H7 (cell line): ENCODE measurements around the gene HSD17B7. TPM values are rescaled to one million over a fixed set of nuclear protein-coding genes. Genes with fewer than 3 reads are reported as not detected.
A peak's percentile ranks its signal among the peaks of the same experiment; 100 is the strongest.

Experiments
- DNase-seq: peaks from one replicate; pipeline ENCODE4 v3.0.0; 2012
- H3K27me3 ChIP-seq: 2 replicates; pipeline ENCODE4 v1.6.0; 2011; ENCODE audit warnings: mild to moderate bottlenecking, low read length; ENCODE audit not compliant: control insufficient read depth, insufficient read depth
- H3K36me3 ChIP-seq: replicated peaks from 2 replicates; pipeline ENCODE4 v1.5.1; 2011; ENCODE audit warnings: low read length; ENCODE audit not compliant: control insufficient read depth, insufficient read depth
- H3K4me3 ChIP-seq: 2 replicates; pipeline ENCODE4 v1.5.1; 2011; ENCODE audit warnings: low read depth, mild to moderate bottlenecking, control low read depth, low read length, moderate library complexity; ENCODE audit not compliant: insufficient read depth
- total RNA-seq: library from RNA; depleted of rRNA; stranded (reverse); fragments of >200 nt; shearing (Covaris generic); gene quantifications from 2 replicates; pipeline ENCODE4 v1.2.3, GENCODE V29; 2014

HSD17B7 gene
- total RNA-seq, 1 experiment from 2014 or later, result 27.3 TPM

- H3K36me3 ChIP-seq, result no peaks in the 10 kb centered on the region
- no peak overlapping the region for H3K4me3 ChIP-seq
- peaks cover 1% of the 10 kb centered on the region; the same call in 1 of the 2 replicates for H3K27me3 ChIP-seq
- DNase-seq, result no peak
Measured at GRCh38 chr1:162832470-162832869, 42.0 kb downstream of the HSD17B7 start.

- no peak for DNase-seq
Measured at GRCh38 chr1:162835157-162835899, 44.8 kb downstream of the HSD17B7 start.

GRCh38 chr1:162838863-162839262 is 48.4 kb downstream of the HSD17B7 start:
- no peak overlapping the region for H3K4me3 ChIP-seq
- DNase-seq, result no peak
- no peaks in the 10 kb centered on the region for H3K36me3 ChIP-seq
- peaks cover 1% of the 10 kb centered on the region; the same call in 1 of the 2 replicates for H3K27me3 ChIP-seq

More at GRCh38 chr1:162835157-162835899, 44.8 kb downstream of the HSD17B7 start:
- Histone ChIP-seq H3K36me3 (no peaks in the 10 kb centered on the region), H3K4me3 (no peak overlapping the region), H3K27me3 (peaks cover 1% of the 10 kb centered on the region; the same call in 1 of the 2 replicates)

- Histone ChIP-seq H3K4me3 (no peak overlapping the region), H3K36me3 (no peaks in the 10 kb centered on the region), H3K27me3 (peaks cover under 1% of the 10 kb centered on the region; the same call in 1 of the 2 replicates)
- DNase-seq, result no peak
Measured at GRCh38 chr1:162840250-162840839, 49.8 kb downstream of the HSD17B7 start.

GRCh38 chr1:162844153-162844552 is 53.7 kb downstream of the HSD17B7 start:
- Histone ChIP-seq H3K27me3 (no peaks in the 10 kb centered on the region), H3K36me3 (no peaks in the 10 kb centered on the region), H3K4me3 (no peak overlapping the region)
- DNase-seq, result no peak

- Histone ChIP-seq H3K36me3 (no peaks in the 10 kb centered on the region), H3K27me3 (no peaks in the 10 kb centered on the region), H3K4me3 (no peak overlapping the region)
- DNase-seq, result no peak
Measured at GRCh38 chr1:162846256-162847212, 56.0 kb downstream of the HSD17B7 start.

- no peaks in the 10 kb centered on the region for H3K27me3 ChIP-seq
- no peaks in the 10 kb centered on the region for H3K36me3 ChIP-seq
- peak; percentile 68 for DNase-seq
- no peak overlapping the region for H3K4me3 ChIP-seq
Measured at GRCh38 chr1:162847839-162848453, 57.4 kb downstream of the HSD17B7 start.

GRCh38 chr1:162849711-162850110 is 59.2 kb downstream of the HSD17B7 start:
- DNase-seq, result no peak
- H3K36me3 ChIP-seq, result no peaks in the 10 kb centered on the region
- no peaks in the 10 kb centered on the region for H3K27me3 ChIP-seq
- H3K4me3 ChIP-seq, result no peak overlapping the region

GRCh38 chr1:162851341-162851740 is 60.8 kb downstream of the HSD17B7 start:
- H3K36me3 ChIP-seq, result no peaks in the 10 kb centered on the region
- no peak overlapping the region for H3K4me3 ChIP-seq
- DNase-seq, result no peak
- H3K27me3 ChIP-seq, result no peaks in the 10 kb centered on the region

GRCh38 chr1:162854245-162854882 is 63.9 kb downstream of the HSD17B7 start:
- peak; percentile 60 for DNase-seq

GRCh38 chr1:162855461-162856150 is 65.1 kb downstream of the HSD17B7 start:
- H3K27me3 ChIP-seq, result no peaks in the 10 kb centered on the region
- no peak for DNase-seq
- no peaks in the 10 kb centered on the region for H3K36me3 ChIP-seq
- no peak overlapping the region for H3K4me3 ChIP-seq

More at GRCh38 chr1:162854245-162854882, 63.9 kb downstream of the HSD17B7 start:
- Histone ChIP-seq H3K4me3 (no peak overlapping the region), H3K27me3 (no peaks in the 10 kb centered on the region), H3K36me3 (no peaks in the 10 kb centered on the region)

- DNase-seq, result no peak
- no peaks in the 10 kb centered on the region for H3K27me3 ChIP-seq
- H3K4me3 ChIP-seq, result no peak overlapping the region
- no peaks in the 10 kb centered on the region for H3K36me3 ChIP-seq
Measured at GRCh38 chr1:162856260-162856659, 65.8 kb downstream of the HSD17B7 start.

GRCh38 chr1:162857850-162858249 is 67.3 kb downstream of the HSD17B7 start:
- Histone ChIP-seq H3K27me3 (no peaks in the 10 kb centered on the region), H3K36me3 (no peaks in the 10 kb centered on the region), H3K4me3 (no peak overlapping the region)
- no peak for DNase-seq
